HepG2 (cell line): ENCODE data around the gene NFIC. TPM values are rescaled to one million over a fixed set of nuclear protein-coding genes. Genes with fewer than 3 reads are reported as not detected.
A peak's percentile ranks its signal among the peaks of the same experiment; 100 is the strongest.

Experiments used
- ATF7-NPFF ChIP-seq: sonication (generic); formaldehyde crosslinking; IDR thresholded peaks from 2 replicates; pipeline ENCODE4 v1.8.1; 2023; ENCODE audit warnings: mild to moderate bottlenecking, low read depth, missing genetic modification reagents, moderate library complexity
- DRAP1 ChIP-seq: IDR thresholded peaks from 2 replicates; pipeline ENCODE4 v1.6.1; 2016; ENCODE audit warnings: missing genetic modification reagents, missing compliant biosample characterization
- FLYWCH1 ChIP-seq: sonication (generic); formaldehyde crosslinking; IDR thresholded peaks from 2 replicates; pipeline ENCODE4 v1.8.1; 2023; ENCODE audit warnings: mild to moderate bottlenecking, missing genetic modification reagents
- FOSL2 ChIP-seq: sonication (generic); formaldehyde crosslinking; IDR thresholded peaks from 2 replicates; pipeline ENCODE4 v1.4.0; 2020; ENCODE audit warnings: missing genetic modification reagents
- GFI1 ChIP-seq: sonication (generic); formaldehyde crosslinking; IDR thresholded peaks from 2 replicates; pipeline ENCODE4 v1.5.0; 2020; ENCODE audit warnings: missing genetic modification reagents, mild to moderate bottlenecking, borderline replicate concordance
- HNRNPH1 ChIP-seq: fragments of 200-400 bp; formaldehyde crosslinking; optimal IDR thresholded peaks from 2 replicates; pipeline ENCODE3; 2017; ENCODE audit warnings: mild to moderate bottlenecking, low read depth, low read length
- KAT2B ChIP-seq: fragments of 150-350 bp; IDR thresholded peaks from 2 replicates; pipeline ENCODE4 v1.6.1; 2014; ENCODE audit warnings: low read depth, low read length, borderline replicate concordance
- MNT ChIP-seq: fragments of 450-650 bp; IDR thresholded peaks from 2 replicates; pipeline ENCODE4 v1.6.1; 2016
- NFYC ChIP-seq: IDR thresholded peaks from 2 replicates; pipeline ENCODE4 v1.6.1; 2016; ENCODE audit warnings: missing genetic modification reagents, missing compliant biosample characterization
- NKX3-1 ChIP-seq: sonication (generic); formaldehyde crosslinking; IDR thresholded peaks from 2 replicates; pipeline ENCODE4 v1.5.0; 2020; ENCODE audit warnings: missing genetic modification reagents
- NR3C1 ChIP-seq: sonication (generic); formaldehyde crosslinking; IDR thresholded peaks from 2 replicates; pipeline ENCODE4 v1.4.0; 2020; ENCODE audit warnings: missing genetic modification reagents
- PLRG1 ChIP-seq: fragments of 450-650 bp; conservative IDR thresholded peaks from 2 replicates; pipeline ENCODE4 v1.6.1; 2016
- PPARG ChIP-seq: conservative IDR thresholded peaks from 2 replicates; pipeline ENCODE4 v1.6.1; 2016; ENCODE audit warnings: missing biosample characterization, missing genetic modification reagents
- RFX1 ChIP-seq: fragments of 450-650 bp; IDR thresholded peaks from 2 replicates; pipeline ENCODE4 v1.6.1; 2017
- RXRB ChIP-seq: IDR thresholded peaks from 2 replicates; pipeline ENCODE4 v1.6.1; 2016; ENCODE audit warnings: borderline replicate concordance, missing genetic modification reagents, missing compliant biosample characterization
- SMARCE1 ChIP-seq: fragments of 450-650 bp; IDR thresholded peaks from 2 replicates; pipeline ENCODE4 v1.6.1; 2017; ENCODE audit warnings: borderline replicate concordance
- TEAD3 ChIP-seq: optimal IDR thresholded peaks from 2 replicates; pipeline ENCODE3; 2016; ENCODE audit warnings: borderline replicate concordance
- ZFY ChIP-seq: sonication (generic); formaldehyde crosslinking; IDR thresholded peaks from 2 replicates; pipeline ENCODE4 v1.4.0; 2020; ENCODE audit warnings: missing genetic modification reagents
- ZMYM2 ChIP-seq: sonication (generic); formaldehyde crosslinking; IDR thresholded peaks from 2 replicates; pipeline ENCODE4 v1.8.0; 2022; ENCODE audit warnings: mild to moderate bottlenecking, missing genetic modification reagents
- ZNF225 ChIP-seq: sonication (generic); formaldehyde crosslinking; IDR thresholded peaks from 2 replicates; pipeline ENCODE4 v1.4.0; 2020; ENCODE audit warnings: mild to moderate bottlenecking, missing genetic modification reagents
- ZNF263 ChIP-seq: sonication (generic); formaldehyde crosslinking; IDR thresholded peaks from 2 replicates; pipeline ENCODE4 v1.4.0; 2020; ENCODE audit warnings: missing genetic modification reagents
- ZNF280D ChIP-seq: sonication (generic); formaldehyde crosslinking; IDR thresholded peaks from 2 replicates; pipeline ENCODE4 v1.5.1; 2020; ENCODE audit warnings: mild to moderate bottlenecking, missing genetic modification reagents
- ZNF34 ChIP-seq: sonication (generic); formaldehyde crosslinking; IDR thresholded peaks from 2 replicates; pipeline ENCODE4 v1.4.0; 2020; ENCODE audit warnings: mild to moderate bottlenecking, missing genetic modification reagents, borderline replicate concordance
- ZNF431 ChIP-seq: sonication (generic); formaldehyde crosslinking; IDR thresholded peaks from 2 replicates; pipeline ENCODE4 v1.9.0; 2022; ENCODE audit warnings: missing genetic modification reagents, low read depth, mild to moderate bottlenecking, borderline replicate concordance
- ZNF737 ChIP-seq: sonication (generic); formaldehyde crosslinking; IDR thresholded peaks from 2 replicates; pipeline ENCODE4 v1.5.0; 2020; ENCODE audit warnings: missing genetic modification reagents, mild to moderate bottlenecking, borderline replicate concordance
- polyA plus RNA-seq, 8 experiments: library from polyadenylated mRNA; depleted of rRNA in 3 of 8; stranded (reverse) in 7 of 8; unstranded in 1 of 8; fragments of >200 nt; fragmentation: Illumina TruSeq in 4 of 8; extraction: Trizol in 4 of 8; gene quantifications; 2 replicates each; pipeline versions ENCODE4 v1.2.1 to v1.2.3, GENCODE V29; 2011 to 2016; ENCODE audit warnings: low read depth in 4 of 8, missing spikeins in 1 of 8, mixed read lengths in 1 of 8; ENCODE audit not compliant: insufficient read depth in 1 of 8
- total RNA-seq, 5 experiments: library from RNA; depleted of rRNA; stranded (reverse); fragments of >200 nt; fragmentation: Illumina TruSeq; extraction: Trizol; gene quantifications; 2 replicates each; pipeline ENCODE4 v1.2.3, GENCODE V29; 2016; ENCODE audit warnings: low read depth in 1 of 5

The NFIC gene
- total and polyA plus RNA-seq, 2 of the 13 experiments (the other 11 are each of a cell fraction or from before 2014, with no cell fraction given): 1.3 to 2.5 TPM

GRCh38 chr19:3360421-3361383 lies 5.7 kb upstream of the NFIC start (continued):
- TF ChIP-seq DRAP1 (CRISPR knock-in tag) (no peak), ZMYM2 (CRISPR knock-in tag) (no peak), NR3C1 (CRISPR knock-in tag) (no peak), ZNF431 (CRISPR knock-in tag) (0 out of 2 replicates have a peak, but pooled peaks have one; percentile 27), RXRB (CRISPR knock-in tag) (0 out of 2 replicates have a peak, but pooled peaks have one; percentile 14), ZFY (CRISPR knock-in tag) (peak; percentile 42), NFYC (CRISPR knock-in tag) (no peak), ZNF225 (CRISPR knock-in tag) (peak; percentile 61; the same call in 1 of the 2 replicates), PLRG1 (no peak), ZNF737 (CRISPR knock-in tag) (peak; percentile 62; the same call in 1 of the 2 replicates), TEAD3 (CRISPR knock-in tag) (peak; percentile 13), NKX3-1 (CRISPR knock-in tag) (no peak), ATF7-NPFF (peak; percentile 62), RFX1 (no peak), GFI1 (CRISPR knock-in tag) (no peak), FLYWCH1 (CRISPR knock-in tag) (no peak), FOSL2 (CRISPR knock-in tag) (no peak; the same call in 1 of the 2 replicates), SMARCE1 (no peak), KAT2B (no peak), ZNF280D (CRISPR knock-in tag) (no peak), ZNF263 (CRISPR knock-in tag) (0 out of 2 replicates have a peak, but pooled peaks have one; percentile 34), PPARG (CRISPR knock-in tag) (no peak), MNT (peak; percentile 56; the same call in 1 of the 2 replicates), ZNF34 (CRISPR knock-in tag) (no peak), HNRNPH1 (no peak)
